ENCODE results near the gene PITPNC1.

The PITPNC1 gene

DNA sequence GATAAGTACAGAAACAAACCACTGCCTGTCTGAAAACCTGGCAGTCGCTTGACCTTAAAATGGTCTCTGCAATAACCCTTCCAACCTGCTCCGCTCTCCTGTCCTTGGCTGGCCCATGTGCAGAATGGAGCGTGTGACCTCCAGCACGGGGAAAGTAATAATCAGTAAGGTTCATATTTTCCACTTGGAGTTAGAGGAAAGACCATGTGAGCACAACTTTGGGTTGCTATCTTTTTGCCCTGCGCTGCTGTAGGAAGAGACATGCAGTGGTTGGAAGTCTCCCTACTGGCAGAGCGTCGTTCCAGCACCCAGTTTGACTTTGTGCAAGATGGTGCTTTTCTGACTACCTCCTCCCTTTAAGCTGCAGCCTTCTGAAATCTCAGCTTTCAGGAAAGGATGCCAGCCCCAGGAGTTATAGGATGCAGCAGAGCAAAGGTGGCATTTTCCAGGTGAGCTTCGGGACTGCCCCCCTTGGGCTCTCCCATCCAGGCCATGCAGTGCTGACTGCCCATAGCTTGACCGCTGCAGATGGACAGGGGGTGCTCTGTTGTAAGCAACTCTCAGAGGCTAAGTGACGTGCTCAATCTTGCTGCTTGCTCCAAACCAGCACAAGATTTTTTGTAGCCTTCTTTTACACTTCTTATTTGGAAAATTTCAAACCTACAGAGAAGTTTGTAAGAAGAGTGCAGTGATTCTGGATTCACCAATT is 230.0 kb downstream of the PITPNC1 start:
- H3K27ac ChIP-seq: no peak overlapping the region

DNA sequence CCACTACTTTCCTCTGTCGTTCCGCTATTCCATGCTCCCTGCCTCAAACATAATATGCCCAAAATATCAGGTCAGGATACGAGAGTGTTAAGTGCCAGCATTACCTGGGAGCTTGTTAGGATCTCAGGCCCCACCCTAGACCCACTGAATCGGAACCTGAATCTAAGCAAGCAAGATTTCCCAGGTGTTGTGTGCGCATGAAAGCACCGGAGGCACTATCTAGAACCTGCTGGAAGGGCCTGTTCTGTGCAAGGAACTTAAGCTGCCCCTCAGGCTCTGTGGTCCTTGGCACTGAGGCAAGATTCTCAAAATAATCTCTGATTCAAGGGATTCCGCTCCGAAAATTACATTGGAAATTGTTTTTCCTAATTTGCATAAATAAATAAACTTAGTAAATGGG is 233.0 kb downstream of the PITPNC1 start:
- TF ChIP-seq, protein P1, sequence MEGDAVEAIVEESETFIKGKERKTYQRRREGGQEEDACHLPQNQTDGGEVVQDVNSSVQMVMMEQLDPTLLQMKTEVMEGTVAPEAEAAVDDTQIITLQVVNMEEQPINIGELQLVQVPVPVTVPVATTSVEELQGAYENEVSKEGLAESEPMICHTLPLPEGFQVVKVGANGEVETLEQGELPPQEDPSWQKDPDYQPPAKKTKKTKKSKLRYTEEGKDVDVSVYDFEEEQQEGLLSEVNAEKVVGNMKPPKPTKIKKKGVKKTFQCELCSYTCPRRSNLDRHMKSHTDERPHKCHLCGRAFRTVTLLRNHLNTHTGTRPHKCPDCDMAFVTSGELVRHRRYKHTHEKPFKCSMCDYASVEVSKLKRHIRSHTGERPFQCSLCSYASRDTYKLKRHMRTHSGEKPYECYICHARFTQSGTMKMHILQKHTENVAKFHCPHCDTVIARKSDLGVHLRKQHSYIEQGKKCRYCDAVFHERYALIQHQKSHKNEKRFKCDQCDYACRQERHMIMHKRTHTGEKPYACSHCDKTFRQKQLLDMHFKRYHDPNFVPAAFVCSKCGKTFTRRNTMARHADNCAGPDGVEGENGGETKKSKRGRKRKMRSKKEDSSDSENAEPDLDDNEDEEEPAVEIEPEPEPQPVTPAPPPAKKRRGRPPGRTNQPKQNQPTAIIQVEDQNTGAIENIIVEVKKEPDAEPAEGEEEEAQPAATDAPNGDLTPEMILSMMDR (IDR thresholded peaks at IDR 0.05): no peak

More for the DNA sequence above, 230.0 kb downstream of the PITPNC1 start:
- TF ChIP-seq, protein P1 (IDR thresholded peaks at IDR 0.05): no peak
- TF ChIP-seq ZFX (IDR thresholded peaks at IDR 0.05; ENCODE audit: borderline replicate concordance): no peak

DNA sequence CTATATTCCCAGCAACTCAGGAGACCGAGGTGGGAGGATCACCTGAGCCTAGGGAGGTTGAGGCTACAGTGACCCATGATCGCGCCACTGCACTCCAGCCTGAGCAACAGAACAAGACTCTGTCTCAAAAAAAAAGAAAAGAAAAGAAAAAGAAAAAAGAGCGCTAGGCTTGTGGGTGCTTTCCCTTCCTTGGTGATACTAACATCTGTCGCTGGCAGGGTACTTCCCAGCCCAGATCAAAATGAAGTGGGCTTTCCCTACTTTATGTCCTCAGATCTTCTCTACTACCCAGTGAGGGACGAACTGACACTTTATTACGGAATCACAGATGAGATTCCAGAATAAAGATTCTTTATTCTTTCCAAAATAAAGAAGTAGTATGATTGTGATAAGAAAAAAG is 236.9 kb downstream of the PITPNC1 start:
- no peak overlapping the region for H3K27ac ChIP-seq
- no peak for TF ChIP-seq ZFX (IDR thresholded peaks at IDR 0.05; ENCODE audit: borderline replicate concordance)
- TF ChIP-seq, protein P1 (IDR thresholded peaks at IDR 0.05): no peak

More for the DNA sequence above, 233.0 kb downstream of the PITPNC1 start:
- no peak overlapping the region for H3K27ac ChIP-seq

DNA sequence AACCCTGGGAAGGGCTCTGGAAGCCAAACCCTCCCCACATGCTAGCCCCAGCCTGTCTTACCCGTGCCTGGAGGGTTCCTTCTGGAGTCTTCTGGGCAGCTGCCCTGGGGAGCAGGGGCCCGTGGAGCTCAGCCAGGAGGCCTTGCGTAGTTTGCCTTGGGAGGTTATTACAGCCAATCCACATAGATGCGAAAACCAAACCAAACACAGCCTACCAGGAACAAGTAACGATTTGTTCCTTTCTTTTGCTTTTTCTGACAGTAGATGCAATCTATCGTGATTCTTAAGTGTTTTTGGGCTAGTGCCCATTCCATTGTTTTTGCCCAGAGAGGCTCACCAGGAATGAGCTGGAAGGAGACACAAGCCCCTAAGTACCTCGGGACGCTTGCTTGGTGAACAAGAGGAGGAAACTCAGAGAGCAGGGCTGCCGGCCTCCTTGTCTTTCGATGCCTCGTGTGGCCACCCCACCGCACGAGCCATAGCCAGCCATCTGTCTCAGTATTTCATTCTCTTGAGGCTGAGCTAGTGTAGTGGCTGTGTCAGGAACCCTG is 238.0 kb downstream of the PITPNC1 start:
- no peak for TF ChIP-seq ZFX (IDR thresholded peaks at IDR 0.05; ENCODE audit: borderline replicate concordance)
- TF ChIP-seq, protein P1 (IDR thresholded peaks at IDR 0.05): no peak
- H3K27ac ChIP-seq: no peak overlapping the region

GRCh38 chr17:67615736-67616135 is 238.7 kb downstream of the PITPNC1 start:
- no peak for TF ChIP-seq ZFX (IDR thresholded peaks at IDR 0.05; ENCODE audit: borderline replicate concordance)
- TF ChIP-seq, protein P1 (IDR thresholded peaks at IDR 0.05): no peak
- H3K27ac ChIP-seq: no peak overlapping the region

GRCh38 chr17:67617304-67617899 is 240.3 kb downstream of the PITPNC1 start:
- TF ChIP-seq, protein P1 (IDR thresholded peaks at IDR 0.05): no peak
- TF ChIP-seq ZFX (IDR thresholded peaks at IDR 0.05; ENCODE audit: borderline replicate concordance): no peak
- no peak overlapping the region for H3K27ac ChIP-seq

DNA sequence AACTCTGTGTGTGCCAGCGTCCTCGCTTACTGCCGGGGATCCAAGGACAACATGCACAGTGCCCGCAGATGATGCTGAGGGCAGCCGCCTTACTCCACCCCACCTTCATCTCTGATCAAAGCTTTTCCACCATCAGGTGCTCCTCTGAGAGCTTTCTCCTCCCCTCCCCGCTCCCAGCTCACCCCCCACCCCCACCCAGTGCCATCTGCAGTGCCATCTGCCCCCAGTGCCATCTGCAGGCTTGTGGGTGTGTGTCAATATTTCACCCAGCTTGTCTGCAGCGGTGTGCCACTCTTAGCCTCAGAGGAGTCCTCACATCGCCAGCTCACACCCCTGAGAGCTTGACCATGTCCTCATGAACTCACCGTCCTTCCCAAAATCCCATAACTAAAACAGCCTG is 242.5 kb downstream of the PITPNC1 start:
- H3K27ac ChIP-seq: no peak overlapping the region
- TF ChIP-seq, protein P1 (IDR thresholded peaks at IDR 0.05): no peak
- TF ChIP-seq ZFX (IDR thresholded peaks at IDR 0.05; ENCODE audit: borderline replicate concordance): no peak
